Measurements from ENCODE around the gene TRAF7.

The TRAF7 gene

DNA sequence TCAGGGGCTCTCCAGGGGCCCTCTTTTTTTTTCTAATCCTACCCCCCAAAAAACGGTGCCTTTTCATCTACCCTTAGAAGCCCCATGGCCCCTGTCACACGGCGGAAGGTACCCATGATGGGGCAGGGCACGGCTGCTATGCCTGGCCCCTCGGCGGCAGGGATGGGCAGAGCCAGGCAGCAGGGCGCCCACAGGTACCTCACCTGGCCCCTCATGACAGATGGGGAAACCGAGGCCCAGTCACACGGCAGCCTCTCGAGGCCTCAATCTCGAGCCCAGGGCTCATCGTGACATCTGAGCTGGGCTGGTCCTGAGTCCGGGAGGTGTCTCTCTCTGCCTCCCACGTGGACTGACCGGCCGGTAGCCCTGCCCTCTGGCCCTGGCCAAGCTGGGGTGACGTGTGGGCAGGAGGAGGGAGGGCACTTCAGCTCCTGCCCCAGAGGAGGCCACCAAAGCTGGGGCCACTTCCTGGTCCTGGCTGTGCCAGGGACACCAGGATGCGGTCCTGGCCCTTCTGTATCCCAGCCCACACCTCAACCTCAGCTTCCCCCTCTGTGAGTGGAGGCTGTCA, 11.6 kb downstream of the TRAF7 start:
- no peak for DNase-seq

GRCh38 chr16:2170080-2170479, 14.5 kb downstream of the TRAF7 start:
- no peak for DNase-seq

DNA sequence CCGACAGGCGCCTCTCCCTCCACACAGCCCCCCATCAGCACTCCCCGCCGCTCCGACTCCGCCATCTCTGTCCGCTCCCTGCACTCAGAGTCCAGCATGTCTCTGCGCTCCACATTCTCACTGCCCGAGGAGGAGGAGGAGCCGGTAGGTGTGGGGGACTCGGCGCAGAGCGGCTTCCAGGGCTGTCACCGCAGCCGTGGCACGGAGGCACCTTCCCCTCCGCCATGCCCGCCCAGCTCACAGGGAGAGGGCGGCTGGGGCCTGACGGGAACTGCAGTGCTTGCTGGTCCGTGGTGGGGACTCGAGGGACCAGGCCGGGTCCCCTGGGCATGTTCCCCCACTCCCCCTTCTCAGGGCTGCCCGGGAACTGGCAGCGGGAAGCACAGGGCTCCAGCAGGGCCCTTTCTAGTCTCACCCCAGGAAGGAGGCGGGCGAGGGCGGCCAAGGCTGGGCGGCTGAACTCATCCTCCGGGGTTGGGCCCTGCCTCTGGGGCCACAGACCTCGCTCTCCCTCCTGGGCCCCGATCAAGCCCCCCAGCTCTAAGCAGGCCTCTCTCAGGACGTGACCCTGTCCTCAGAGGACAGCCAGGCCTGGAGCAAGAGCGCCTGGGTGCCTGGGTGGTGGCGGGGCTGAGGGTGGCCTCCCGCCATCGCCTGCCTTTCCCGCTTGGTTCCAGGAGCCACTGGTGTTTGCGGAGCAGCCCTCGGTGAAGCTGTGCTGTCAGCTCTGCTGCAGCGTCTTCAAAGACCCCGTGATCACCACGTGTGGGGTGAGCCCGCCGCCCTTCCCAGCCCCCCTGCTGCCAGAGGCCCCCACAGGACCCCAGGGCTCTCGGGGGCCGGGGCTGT, 15.2 kb downstream of the TRAF7 start:
- no peak for DNase-seq

GRCh38 chr16:2171601-2172178, 16.1 kb downstream of the TRAF7 start:
- no peak for DNase-seq

DNA sequence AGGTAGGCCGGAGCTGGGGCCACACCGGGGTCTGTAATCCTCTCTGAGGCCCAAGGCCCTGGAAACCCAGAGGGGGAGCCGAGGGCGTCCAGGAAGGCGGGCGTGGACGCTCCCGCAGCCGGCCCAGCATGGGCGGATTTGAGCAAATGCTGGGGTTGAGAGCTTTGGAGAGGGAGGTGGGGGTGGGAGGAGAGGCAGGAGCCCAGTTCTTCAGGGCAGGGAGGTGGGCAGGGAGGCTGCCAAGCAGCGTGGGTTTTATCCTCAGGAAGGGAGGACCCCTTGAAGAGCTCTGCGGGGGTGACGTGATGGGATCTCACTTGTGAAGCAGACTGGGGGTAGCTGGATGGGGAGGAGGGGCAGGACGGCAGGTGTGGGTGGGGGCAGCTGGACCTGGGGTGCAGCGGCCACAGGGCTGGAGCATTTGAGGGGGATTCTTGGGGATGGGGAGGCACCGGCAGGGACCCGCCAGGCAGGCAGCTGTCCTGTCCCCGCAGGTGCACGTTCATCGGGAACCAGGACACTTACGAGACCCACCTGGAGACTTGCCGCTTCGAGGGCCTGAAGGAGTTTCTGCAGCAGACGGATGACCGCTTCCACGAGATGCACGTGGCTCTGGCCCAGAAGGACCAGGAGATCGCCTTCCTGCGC, 17.2 kb downstream of the TRAF7 start:
- no peak for DNase-seq

GRCh38 chr16:2173366-2173765, 17.8 kb downstream of the TRAF7 start:
- DNase-seq: no peak

DNA sequence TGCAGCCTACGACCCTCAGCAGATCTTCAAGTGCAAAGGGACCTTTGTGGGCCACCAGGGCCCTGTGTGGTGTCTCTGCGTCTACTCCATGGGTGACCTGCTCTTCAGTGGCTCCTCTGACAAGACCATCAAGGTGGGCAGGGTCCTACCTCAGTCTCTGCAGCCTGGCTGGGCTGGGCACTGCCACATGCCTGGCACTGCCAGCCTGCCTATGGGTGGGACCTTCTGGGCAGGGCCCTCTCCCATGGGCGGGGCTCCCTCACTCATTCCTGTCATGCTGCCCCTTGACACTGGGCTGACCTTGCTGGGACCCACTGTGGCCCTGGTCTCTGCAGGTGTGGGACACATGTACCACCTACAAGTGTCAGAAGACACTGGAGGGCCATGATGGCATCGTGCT, 18.3 kb downstream of the TRAF7 start:
- no peak for DNase-seq

DNA sequence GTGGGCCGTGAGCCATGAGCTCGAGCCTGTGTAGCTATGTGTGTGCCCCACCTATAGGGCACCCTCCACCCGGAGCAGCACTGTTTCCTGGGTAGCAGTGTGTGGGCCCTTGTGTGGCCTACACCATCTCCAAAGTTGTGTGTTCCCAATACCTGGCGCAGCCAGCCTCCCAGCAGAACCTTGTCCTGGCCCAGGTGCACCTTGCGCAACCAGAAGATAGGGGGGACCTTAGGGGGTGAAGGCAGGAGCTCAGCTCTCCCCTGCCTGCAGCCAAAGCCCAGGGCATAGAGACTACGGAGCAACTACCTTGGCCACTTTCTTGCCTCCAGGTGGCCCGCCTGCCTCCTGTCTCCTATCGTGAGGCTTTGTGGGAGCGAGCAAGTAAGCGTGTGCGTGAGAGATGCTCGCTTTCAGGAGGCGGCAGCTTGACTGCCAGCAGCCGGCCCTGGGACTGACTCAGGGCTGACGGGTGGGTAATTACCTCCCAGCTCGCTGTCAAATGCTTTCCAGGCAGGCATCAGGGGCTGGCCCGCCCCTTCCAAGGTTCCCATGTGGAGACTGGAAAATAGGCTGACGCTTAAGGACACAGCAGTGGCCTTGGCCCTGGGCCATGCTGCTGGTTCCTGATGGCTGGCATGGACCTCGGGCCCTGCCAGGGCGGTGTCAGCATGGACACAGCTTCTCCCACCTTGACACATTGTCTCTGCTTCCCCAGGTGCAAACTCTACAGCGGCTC, 19.0 kb downstream of the TRAF7 start:
- DNase-seq: no peak

DNA sequence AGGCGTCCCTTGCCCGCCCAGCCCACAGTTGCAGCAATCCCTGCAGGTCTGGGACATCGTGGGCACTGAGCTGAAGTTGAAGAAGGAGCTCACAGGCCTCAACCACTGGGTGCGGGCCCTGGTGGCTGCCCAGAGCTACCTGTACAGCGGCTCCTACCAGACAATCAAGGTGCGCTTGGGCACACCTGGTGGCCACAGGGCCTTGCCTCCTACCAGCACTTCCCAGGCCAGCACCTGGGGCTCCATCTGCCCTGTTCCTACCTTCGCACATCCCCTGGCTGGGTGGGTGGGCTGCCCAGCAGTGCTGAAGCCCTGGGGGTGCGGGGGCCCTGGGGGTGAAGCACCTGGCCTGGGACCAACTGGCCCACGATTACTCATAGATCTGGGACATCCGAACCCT, 19.9 kb downstream of the TRAF7 start:
- DNase-seq: no peak

DNA sequence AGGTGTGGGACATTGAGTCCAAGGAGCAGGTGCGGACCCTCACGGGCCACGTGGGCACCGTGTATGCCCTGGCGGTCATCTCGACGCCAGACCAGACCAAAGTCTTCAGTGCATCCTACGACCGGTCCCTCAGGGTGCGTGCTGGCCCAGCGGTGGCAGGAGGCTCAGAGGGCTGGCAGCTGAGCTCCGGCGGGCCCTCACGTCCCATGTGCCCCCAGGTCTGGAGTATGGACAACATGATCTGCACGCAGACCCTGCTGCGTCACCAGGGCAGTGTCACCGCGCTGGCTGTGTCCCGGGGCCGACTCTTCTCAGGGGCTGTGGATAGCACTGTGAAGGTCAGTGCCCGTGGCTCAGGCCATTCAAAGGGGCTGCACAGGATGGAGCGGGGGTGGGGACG, 20.5 kb downstream of the TRAF7 start:
- no peak for DNase-seq

- DNase-seq: no peak
Measured at GRCh38 chr16:2177101-2177500, 21.5 kb downstream of the TRAF7 start.

DNA sequence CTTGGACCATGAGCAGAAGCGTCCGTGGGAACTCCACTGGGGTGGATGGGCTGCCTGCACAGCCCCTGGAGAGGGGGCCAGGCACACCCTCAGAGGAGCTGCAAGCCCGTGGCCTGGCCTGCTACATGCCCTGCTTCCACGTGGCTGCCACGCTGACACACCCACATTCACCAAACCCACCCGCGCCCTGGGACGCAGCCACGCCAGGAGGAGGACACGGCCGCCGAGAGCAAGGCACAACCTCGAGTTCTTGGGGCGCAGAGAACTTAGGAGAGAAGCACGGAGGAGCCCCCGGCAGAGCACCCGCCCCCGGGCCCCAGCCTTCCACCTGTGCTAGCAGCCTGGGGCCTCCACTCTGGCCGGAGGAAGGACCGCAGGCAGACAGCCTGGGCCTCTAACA, 22.0 kb downstream of the TRAF7 start:
- no peak for DNase-seq

- no peak for DNase-seq
Measured at GRCh38 chr16:2178321-2179106, 22.9 kb downstream of the TRAF7 start.

- DNase-seq: no peak
Measured at GRCh38 chr16:2179107-2179501, 23.5 kb downstream of the TRAF7 start.

DNA sequence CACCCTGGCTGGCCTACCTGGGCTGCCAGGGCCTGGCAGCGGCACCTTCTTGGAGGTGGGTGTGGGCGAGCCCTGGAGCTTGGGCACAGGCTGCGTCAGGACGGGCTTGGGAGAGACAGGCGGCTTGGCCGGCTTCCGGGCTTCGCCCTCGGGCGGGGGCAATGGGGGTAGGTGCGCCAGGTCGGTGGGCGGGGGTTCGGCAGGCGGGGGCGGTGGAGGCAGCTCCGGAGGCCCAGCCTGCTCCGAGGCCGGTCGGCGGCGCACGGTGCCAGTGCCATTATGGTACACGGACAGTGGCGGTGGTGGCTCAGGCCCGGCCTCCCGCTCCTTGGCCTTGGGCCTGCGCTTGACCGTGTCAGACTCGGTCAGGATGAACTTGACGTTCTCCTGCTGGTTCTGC, 24.0 kb downstream of the TRAF7 start:
- DNase-seq: no peak

- no peak for DNase-seq
Measured at GRCh38 chr16:2180461-2180860, 24.9 kb downstream of the TRAF7 start.

GRCh38 chr16:2180962-2181923, 25.7 kb downstream of the TRAF7 start:
- no peak for DNase-seq

GRCh38 chr16:2181952-2182351, 26.4 kb downstream of the TRAF7 start:
- DNase-seq: no peak

GRCh38 chr16:2183671-2184070, 28.1 kb downstream of the TRAF7 start:
- no peak for DNase-seq

GRCh38 chr16:2184346-2184745, 28.8 kb downstream of the TRAF7 start:
- DNase-seq: no peak

DNA sequence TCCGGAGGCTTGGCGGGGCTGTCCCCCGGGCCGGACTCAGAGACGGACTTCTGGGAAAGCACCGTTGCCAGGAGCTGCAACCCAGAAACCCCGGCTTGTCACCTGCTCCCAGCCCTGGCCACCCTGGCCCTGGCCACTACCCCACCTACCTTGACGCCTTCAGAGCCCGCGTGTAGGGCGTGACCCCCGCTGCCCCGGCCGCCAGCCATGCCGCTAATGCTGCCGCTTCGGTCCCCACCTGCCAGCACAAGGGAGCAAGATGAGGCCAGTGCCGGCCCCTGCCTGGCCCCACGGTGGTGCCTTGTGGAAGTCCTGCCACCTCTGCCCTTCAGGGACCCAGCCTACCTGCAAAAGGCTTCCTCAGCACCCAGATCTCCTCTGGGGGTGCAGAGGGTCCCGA, 29.4 kb downstream of the TRAF7 start:
- no peak for DNase-seq

All from NCI-H446 treated with DMSO at 0.1 percent for 48 hours (cell line).